SU-DHL-6 (cell line): ENCODE results near the gene ENDOV.

Source experiments
- CTCF ChIP-seq: fragments of 200-600 bp; sonication (generic); IDR thresholded peaks from one replicate; pipeline ENCODE4 v1.5.1; 2017; ENCODE audit warnings: antibody characterized with exemption, mild to moderate bottlenecking, low read length, moderate library complexity; ENCODE audit not compliant: insufficient read depth, poor library complexity, severe bottlenecking
- EZH2phosphoT487 ChIP-seq: fragments of 200-600 bp; sonication (generic), shearing (Covaris generic); conservative IDR thresholded peaks from 2 replicates; pipeline ENCODE4 v1.6.1; 2018; ENCODE audit warnings: mild to moderate bottlenecking, antibody characterized with exemption, low read length, moderate library complexity, mixed read lengths

GRCh38 chr17:80382956-80383355, 32.0 kb upstream of the ENDOV start:
- TF ChIP-seq CTCF = no peak
- no peak for TF ChIP-seq EZH2phosphoT487
